NCI-H460 (cell line): Measurements from ENCODE around the gene ANO10. TPM values are rescaled to one million over a fixed set of nuclear protein-coding genes. Genes with fewer than 3 reads are reported as not detected.
A peak's percentile ranks its signal among the peaks of the same experiment; 100 is the strongest.

ENCODE experiments used
- DNase-seq: peaks from one replicate; pipeline ENCODE4 v3.0.0-alpha.2; 2016; ENCODE audit warnings: low read depth; ENCODE audit errors: extremely low read depth
- total RNA-seq: library from RNA; depleted of rRNA; stranded (reverse); fragments of >200 nt; shearing (Covaris generic); gene quantifications from 2 replicates; pipeline ENCODE4 v1.2.3, GENCODE V29; 2014

Gene ANO10
- total RNA-seq, 1 experiment from 2014 or later: 11.1 TPM

GRCh38 chr3:43389388-43390254 is 232.2 kb downstream of the ANO10 start:
- DNase-seq: peak; percentile 1

GRCh38 chr3:43388915-43389314 is 232.9 kb downstream of the ANO10 start:
- no peak for DNase-seq

- no peak for DNase-seq
These were observed 233.6 kb downstream of the ANO10 start for GRCh38 chr3:43388175-43388574.

- no peak for DNase-seq
These were observed 242.5 kb downstream of the ANO10 start for GRCh38 chr3:43379343-43379742.

GRCh38 chr3:43378066-43378935 is 243.5 kb downstream of the ANO10 start:
- peak; percentile 3 for DNase-seq

GRCh38 chr3:43373560-43373928 is 248.3 kb downstream of the ANO10 start:
- no peak for DNase-seq

- DNase-seq: no peak
These were observed 248.8 kb downstream of the ANO10 start for GRCh38 chr3:43372809-43373559.

- DNase-seq: no peak
These were observed 249.6 kb downstream of the ANO10 start for GRCh38 chr3:43372007-43372740.

- DNase-seq: no peak
These were observed 250.3 kb downstream of the ANO10 start for GRCh38 chr3:43371494-43371893.

- DNase-seq: no peak
These were observed 251.4 kb downstream of the ANO10 start for GRCh38 chr3:43370293-43370980.

- DNase-seq: no peak
These were observed 252.2 kb downstream of the ANO10 start for GRCh38 chr3:43369404-43370292.

- DNase-seq: no peak
These were observed 254.9 kb downstream of the ANO10 start for GRCh38 chr3:43366885-43367284.

- no peak for DNase-seq
These were observed 255.3 kb downstream of the ANO10 start for GRCh38 chr3:43366481-43366880.

- no peak for DNase-seq
These were observed 256.1 kb downstream of the ANO10 start for GRCh38 chr3:43365601-43366305.

GRCh38 chr3:43364926-43365325 is 256.9 kb downstream of the ANO10 start:
- no peak for DNase-seq

- DNase-seq: no peak
These were observed 257.3 kb downstream of the ANO10 start for GRCh38 chr3:43364494-43364893.

GRCh38 chr3:43363621-43364266 is 258.1 kb downstream of the ANO10 start:
- no peak for DNase-seq

- DNase-seq: no peak
These were observed 258.9 kb downstream of the ANO10 start for GRCh38 chr3:43362961-43363360.
